CD14-positive monocyte (primary cell): ENCODE results near the gene PLCH1. TPM values are rescaled to one million over a fixed set of nuclear protein-coding genes. Genes with fewer than 3 reads are reported as not detected.

Source experiments
- DNase-seq, 3 donors: peaks; one replicate each; pipeline ENCODE4 v3.0.0-alpha.2; 2011 to 2022
- H2AFZ ChIP-seq: 2 replicates; pipeline ENCODE4 v1.6.0; 2012; ENCODE audit warnings: mild to moderate bottlenecking, low read depth, low read length, inconsistent platforms; ENCODE audit not compliant: insufficient read depth, poor library complexity, severe bottlenecking
- H3K27ac ChIP-seq, 2 donors: 1 replicate in 1 of 2; 2 replicates in 1 of 2; pipeline ENCODE4 v1.5.1; 2012 to 2013; ENCODE audit warnings: low read length in 2 of 2, control low read depth in 1 of 2, inconsistent platforms in 1 of 2, low read depth in 1 of 2, mild to moderate bottlenecking in 1 of 2
- H3K27me3 ChIP-seq, 2 donors: one replicate each; pipeline versions ENCODE4 v1.6.0 to v1.6.1; 2011 to 2013; ENCODE audit warnings: low read length in 2 of 2; ENCODE audit not compliant: control insufficient read depth in 2 of 2, insufficient read depth in 2 of 2
- H3K36me3 ChIP-seq, 2 donors: replicated peaks in 1 of 2; 1 replicate in 1 of 2; 2 replicates in 1 of 2; pipeline versions ENCODE4 v1.5.1 to v1.6.1; 2012 to 2013; ENCODE audit warnings: low read length in 2 of 2, control low read depth in 1 of 2, inconsistent platforms in 1 of 2, mild to moderate bottlenecking in 1 of 2; ENCODE audit not compliant: insufficient read depth in 2 of 2, control insufficient read depth in 1 of 2
- H3K4me1 ChIP-seq, 2 donors: 1 replicate in 1 of 2; 2 replicates in 1 of 2; pipeline versions ENCODE4 v1.5.1 to v1.6.1; 2012 to 2013; ENCODE audit warnings: low read length in 2 of 2, control low read depth in 1 of 2, inconsistent platforms in 1 of 2, mild to moderate bottlenecking in 1 of 2, moderate library complexity in 1 of 2; ENCODE audit not compliant: insufficient read depth in 2 of 2, control insufficient read depth in 1 of 2
- H3K4me2 ChIP-seq: replicated peaks from 2 replicates; pipeline ENCODE3; 2012; ENCODE audit warnings: low read length, moderate library complexity, mild to moderate bottlenecking; ENCODE audit not compliant: poor library complexity, severe bottlenecking; ENCODE audit errors: extremely low read depth
- H3K4me3 ChIP-seq, 3 experiments: fragments of 200-600 bp in 1 of 3; sonication (generic) in 1 of 3; replicated peaks in 1 of 3; 1 replicate in 2 of 3; 2 replicates in 1 of 3; pipeline ENCODE4 v1.5.1; 2011 to 2013; ENCODE audit warnings: low read length in 3 of 3, mild to moderate bottlenecking in 3 of 3, control low read depth in 2 of 3, low read depth in 2 of 3, inconsistent platforms in 1 of 3, moderate library complexity in 1 of 3
- H3K79me2 ChIP-seq: 2 replicates; pipeline ENCODE4 v1.6.0; 2012; ENCODE audit warnings: mild to moderate bottlenecking, control low read depth, inconsistent platforms, low read length, moderate library complexity; ENCODE audit not compliant: insufficient read depth
- H3K9ac ChIP-seq: 2 replicates; pipeline ENCODE4 v1.6.0; 2017; ENCODE audit warnings: low read length, mild to moderate bottlenecking; ENCODE audit not compliant: insufficient read depth, poor library complexity, severe bottlenecking
- H3K9me3 ChIP-seq, 2 donors: replicated peaks in 1 of 2; 1 replicate in 1 of 2; 2 replicates in 1 of 2; pipeline versions ENCODE4 v1.5.1 to v1.6.1; 2012 to 2013; ENCODE audit warnings: low read length in 2 of 2, control low read depth in 1 of 2; ENCODE audit not compliant: control insufficient read depth in 1 of 2, insufficient read depth in 1 of 2
- H4K20me1 ChIP-seq: 2 replicates; pipeline ENCODE4 v1.6.0; 2012; ENCODE audit warnings: mild to moderate bottlenecking, low read length, control low read depth, moderate library complexity; ENCODE audit not compliant: insufficient read depth
- H3K27ac Mint-ChIP-seq, 7 donors: one replicate each; pipeline ENCODE4 v1.8.0; 2020; ENCODE audit warnings: mild to moderate bottlenecking in 7 of 7, mixed read lengths in 7 of 7, moderate library complexity in 6 of 7, inconsistent platforms in 2 of 7
- H3K27me3 Mint-ChIP-seq, 3 donors: one replicate each; pipeline ENCODE4 v1.8.0; 2021 to 2022; ENCODE audit warnings: low read depth in 3 of 3, mild to moderate bottlenecking in 3 of 3, mixed read lengths in 3 of 3, moderate library complexity in 3 of 3, inconsistent platforms in 1 of 3
- H3K36me3 Mint-ChIP-seq, 2 donors: one replicate each; pipeline ENCODE4 v1.8.0; 2020; ENCODE audit warnings: mixed read lengths in 2 of 2, inconsistent platforms in 1 of 2, mild to moderate bottlenecking in 1 of 2
- H3K4me1 Mint-ChIP-seq: one replicate; pipeline ENCODE4 v1.8.0; 2020; ENCODE audit warnings: mild to moderate bottlenecking, mixed read lengths
- H3K4me3 Mint-ChIP-seq, 2 donors: one replicate each; pipeline ENCODE4 v1.8.0; 2020; ENCODE audit warnings: mild to moderate bottlenecking in 2 of 2, mixed read lengths in 2 of 2, moderate library complexity in 1 of 2
- H3K9me3 Mint-ChIP-seq, 7 donors: one replicate each; pipeline ENCODE4 v1.8.0; 2020 to 2022; ENCODE audit warnings: mixed read lengths in 7 of 7, mild to moderate bottlenecking in 6 of 7, moderate library complexity in 6 of 7, inconsistent platforms in 2 of 7
- CTCF ChIP-seq: fragments of 200-600 bp; IDR thresholded peaks from one replicate; pipeline ENCODE4 v1.8.0; 2022; ENCODE audit warnings: antibody characterized with exemption, mild to moderate bottlenecking
- WGBS: methylation state at CpG from one replicate; pipeline ENCODE4 v1.1.5; 2013; ENCODE audit warnings: missing lambda C conversion rate; ENCODE audit not compliant: insufficient coverage; 5-methylcytosine and 5-hydroxymethylcytosine counted together
- intact Hi-C, 2 donors: fragments of 100-400 bp; cut with micrococcal nuclease; formaldehyde crosslinking; loops; one replicate each; pipeline versions ENCODE4 v1.15.0 to v1.15.1; 2023
- polyA plus RNA-seq, 3 donors: library from polyadenylated mRNA; depleted of rRNA in 1 of 3; unstranded in 2 of 3; stranded (reverse) in 1 of 3; fragments of 300-500 nt in 2 of 3; fragments of >200 nt in 1 of 3; fragmentation: Illumina TruSeq in 2 of 3; gene quantifications; 1 replicate in 2 of 3; 2 replicates in 1 of 3; pipeline ENCODE4 v1.2.3, GENCODE V29; 2012 to 2021

The PLCH1 gene
- polyA plus RNA-seq, 3 donors = not detected

DNA sequence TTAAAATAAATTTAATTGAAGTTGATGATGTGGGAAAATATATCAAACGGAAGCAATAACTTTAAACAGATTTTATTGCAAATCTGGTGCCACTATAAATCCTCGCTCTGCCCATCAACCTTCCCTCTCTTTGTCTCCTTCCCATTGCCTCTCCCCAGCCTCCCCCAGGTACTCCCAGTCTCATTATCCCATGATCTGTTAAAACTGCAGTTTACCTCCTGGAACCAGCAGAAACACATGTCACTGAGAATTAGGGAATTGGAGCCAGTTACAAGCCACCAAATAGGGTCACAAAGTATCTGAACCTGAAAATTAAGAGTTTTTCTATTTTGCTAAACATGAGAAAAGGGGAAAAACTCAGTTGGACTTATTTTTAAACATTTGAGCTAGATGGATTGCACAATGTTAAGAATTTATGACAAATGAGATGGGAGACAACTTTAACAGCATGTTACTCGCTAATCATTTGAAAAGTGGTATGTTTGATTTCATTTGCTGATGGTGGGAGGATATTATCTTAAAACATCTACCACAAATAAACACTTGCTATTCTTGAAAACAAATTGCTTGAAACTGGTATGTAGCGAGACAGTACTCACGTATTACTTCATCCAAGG is 2.4 kb downstream of the PLCH1 start:
- no peaks in the 10 kb centered on the region for H4K20me1 ChIP-seq
- H3K4me3 ChIP-seq = no peak overlapping the region
- no peaks in the 10 kb centered on the region for H3K36me3 ChIP-seq
- H3K4me2 ChIP-seq = no peak overlapping the region
- H3K4me1 ChIP-seq = peaks cover 27 to 29% of the 10 kb centered on the region in 2 donors
- 100% methylated on average over 1 of the region's 5 CpGs for WGBS
- H3K9me3 ChIP-seq = no peaks in the 10 kb centered on the region
- intact Hi-C loops = no loop called here
- no peaks in the 10 kb centered on the region for H3K79me2 ChIP-seq
- H3K9ac ChIP-seq = no peak overlapping the region
- H2AFZ ChIP-seq = no peak overlapping the region
- DNase-seq = no peak
- no peak for TF ChIP-seq CTCF
- peaks cover 34% of the 10 kb centered on the region for H3K4me1 Mint-ChIP-seq
- no peak overlapping the region for H3K27ac ChIP-seq
- H3K27ac Mint-ChIP-seq = no peak overlapping the region
- H3K9me3 Mint-ChIP-seq = peaks cover 0 to 10% (median 6%) of the 10 kb centered on the region in 7 donors
- H3K27me3 Mint-ChIP-seq = peaks cover 49 to 53% (median 50%) of the 10 kb centered on the region in 3 donors
- H3K27me3 ChIP-seq = peaks cover 37 to 51% of the 10 kb centered on the region in 2 donors
- H3K36me3 Mint-ChIP-seq = peaks cover 0 to 4% of the 10 kb centered on the region in 2 donors
- H3K4me3 Mint-ChIP-seq = peak overlapping the region in 1 of 2 donors; percentile 76

- no peak overlapping the region for H3K4me2 ChIP-seq
- no peak overlapping the region for H3K9ac ChIP-seq
- H2AFZ ChIP-seq = no peak overlapping the region
- no peak overlapping the region for H3K4me3 ChIP-seq
- H4K20me1 ChIP-seq = no peaks in the 10 kb centered on the region
- peaks cover 28 to 42% of the 10 kb centered on the region in 2 donors for H3K27me3 ChIP-seq
- Mint-ChIP-seq H3K27me3 (peaks cover 41 to 44% (median 43%) of the 10 kb centered on the region in 3 donors), H3K36me3 (peaks cover 0 to 4% of the 10 kb centered on the region in 2 donors), H3K4me3 (no peak overlapping the region), H3K9me3 (peaks cover 0 to 10% (median 6%) of the 10 kb centered on the region in 7 donors), H3K4me1 (peaks cover 35% of the 10 kb centered on the region), H3K27ac (no peak overlapping the region)
- no peaks in the 10 kb centered on the region for H3K79me2 ChIP-seq
- H3K27ac ChIP-seq = no peak overlapping the region
- peaks cover 27 to 29% of the 10 kb centered on the region in 2 donors for H3K4me1 ChIP-seq
- no peak for TF ChIP-seq CTCF
- no peaks in the 10 kb centered on the region for H3K36me3 ChIP-seq
- no peak for DNase-seq
- H3K9me3 ChIP-seq = no peaks in the 10 kb centered on the region
- intact Hi-C loops = no loop called here
Observed at GRCh38 chr3:155741603-155742002, 3.3 kb downstream of the PLCH1 start.
